HCT116 (cell line): ENCODE results near the gene ABR. TPM values are rescaled to one million over a fixed set of nuclear protein-coding genes. Genes with fewer than 3 reads are reported as not detected.

ENCODE experiments used
- ATAC-seq: fragments of 200-7000 bp; cut with Tn5 transposase; 2 replicates; pipeline ENCODE4 v1.9.1; 2020; ENCODE audit warnings: mild to moderate bottlenecking, moderate library complexity
- BruUV-seq: library from RNA; stranded (reverse); fragments of 400-500 nt; replicated peaks from 2 replicates; lab custom pipeline; 2021; lab: Mats Ljungman, UMichigan
- CTCF ChIA-PET: fragments of 300-600 bp; sonication (Branson Sonifier 250); formaldehyde crosslinking; loops from one replicate; lab custom pipeline; 2021; ENCODE audit warnings: antibody characterized with exemption; lab: Charles Lee
- POLR2A ChIA-PET: fragments of 300-600, 350-600 bp; sonication (Branson Sonifier 250); formaldehyde crosslinking; loops from one replicate; lab custom pipeline; 2021; ENCODE audit warnings: antibody characterized with exemption; lab: Charles Lee
- RAD21 ChIA-PET, 2 experiments: fragments of 300-600 bp; sonication (Branson Sonifier 250); formaldehyde crosslinking; loops; one replicate each; lab custom pipeline; 2023; ENCODE audit warnings: low total read pairs in 2 of 2; ENCODE audit not compliant: uncharacterized antibody in 2 of 2, unreplicated experiment in 2 of 2, low non-redundant PET in 1 of 2; lab: Charles Lee
- DNase-seq: peaks from one replicate; pipeline ENCODE4 v3.0.0-alpha.2; 2010; ENCODE audit warnings: low read depth, low spot score
- H2AFZ ChIP-seq: fragments of 200-600 bp; shearing (Covaris generic), sonication (generic); 2 replicates; pipeline ENCODE4 v1.6.1; 2017; ENCODE audit warnings: low read depth, mixed run types, mixed read lengths, antibody characterized with exemption, low read length; ENCODE audit not compliant: poor library complexity, severe bottlenecking
- H3K27ac ChIP-seq: 2 replicates; pipeline ENCODE4 v1.5.1; 2012; ENCODE audit warnings: low read depth, low read length
- H3K27me3 ChIP-seq: fragments of 200-600 bp; sonication (generic); 2 replicates; pipeline ENCODE4 v1.6.1; 2016; ENCODE audit warnings: mixed run types, low read length, mixed read lengths; ENCODE audit not compliant: insufficient read depth
- H3K36me3 ChIP-seq, 2 experiments: fragments of 200-500 bp in 1 of 2; fragments of 200-600 bp in 1 of 2; sonication (Bioruptor generic) in 1 of 2; sonication (generic) in 1 of 2; 2 replicates each; pipeline versions ENCODE4 v1.5.1 to v1.6.1; 2014 to 2016; ENCODE audit warnings: low read length in 2 of 2, inconsistent platforms in 1 of 2, mixed read lengths in 1 of 2, mixed run types in 1 of 2; ENCODE audit not compliant: insufficient read depth in 2 of 2, control insufficient read depth in 1 of 2
- H3K4me1 ChIP-seq, 2 experiments: fragments of 200-600 bp in 1 of 2; sonication (generic) in 1 of 2; 2 replicates each; pipeline versions ENCODE4 v1.5.1 to v1.6.1; 2012 to 2017; ENCODE audit warnings: low read length in 2 of 2, inconsistent platforms in 1 of 2, mild to moderate bottlenecking in 1 of 2, mixed read lengths in 1 of 2, mixed run types in 1 of 2, moderate library complexity in 1 of 2; ENCODE audit not compliant: insufficient read depth in 2 of 2, control insufficient read depth in 1 of 2
- H3K4me2 ChIP-seq: fragments of 200-600 bp; sonication (generic); 2 replicates; pipeline ENCODE4 v1.6.1; 2017; ENCODE audit warnings: mixed run types, low read length, mixed read lengths
- H3K4me3 ChIP-seq, 2 experiments: fragments of 200-600 bp in 1 of 2; sonication (generic) in 1 of 2; replicated peaks in 1 of 2; 2 replicates each; pipeline ENCODE4 v1.5.1; 2011 to 2016; ENCODE audit warnings: low read length in 2 of 2, control low read depth in 1 of 2, low read depth in 1 of 2, mild to moderate bottlenecking in 1 of 2, mixed read lengths in 1 of 2, mixed run types in 1 of 2
- H3K79me2 ChIP-seq: fragments of 200-600 bp; sonication (generic); 2 replicates; pipeline ENCODE4 v1.6.1; 2017; ENCODE audit warnings: mild to moderate bottlenecking, mixed run types, low read length, moderate library complexity, mixed read lengths; ENCODE audit not compliant: insufficient read depth
- H3K9ac ChIP-seq: fragments of 200-600 bp; sonication (generic); 2 replicates; pipeline ENCODE4 v1.6.1; 2016; ENCODE audit warnings: low read length, mixed read lengths
- H3K9me2 ChIP-seq: fragments of 200-600 bp; sonication (generic), shearing (Covaris generic); 2 replicates; pipeline ENCODE4 v1.6.1; 2017; ENCODE audit warnings: mixed run types, mild to moderate bottlenecking, moderate library complexity; ENCODE audit not compliant: insufficient read depth
- H3K9me3 ChIP-seq, 2 experiments: fragments of 200-500 bp in 1 of 2; fragments of 200-600 bp in 1 of 2; sonication (Bioruptor generic) in 1 of 2; sonication (generic) in 1 of 2; 2 replicates each; pipeline ENCODE4 v1.6.1; 2014 to 2017; ENCODE audit warnings: low read length in 2 of 2, mixed read lengths in 2 of 2, inconsistent platforms in 1 of 2, low read depth in 1 of 2, mild to moderate bottlenecking in 1 of 2, mixed run types in 1 of 2, moderate library complexity in 1 of 2; ENCODE audit not compliant: control insufficient read depth in 1 of 2, insufficient read depth in 1 of 2
- H4K20me1 ChIP-seq: fragments of 200-600 bp; sonication (generic), shearing (Covaris generic); 2 replicates; pipeline ENCODE4 v1.6.1; 2017; ENCODE audit warnings: mixed run types, mild to moderate bottlenecking, moderate library complexity; ENCODE audit not compliant: insufficient read depth
- EZH2 ChIP-seq: fragments of 200-600 bp; sonication (generic); IDR thresholded peaks from 2 replicates; pipeline ENCODE4 v1.6.1; 2017; ENCODE audit warnings: antibody characterized with exemption, mixed run types
- EZH2phosphoT487 ChIP-seq: fragments of 200-600 bp; IDR thresholded peaks from 2 replicates; pipeline ENCODE4 v1.6.1; 2018; ENCODE audit warnings: antibody characterized with exemption, borderline replicate concordance
- JUND ChIP-seq: IDR thresholded peaks from 2 replicates; pipeline ENCODE4 v1.6.1; 2012
- POLR2A ChIP-seq: IDR thresholded peaks from 2 replicates; pipeline ENCODE4 v1.7.0; 2011; ENCODE audit warnings: borderline replicate concordance; ENCODE audit not compliant: insufficient read depth, insufficient read length; ENCODE audit errors: extremely low read depth
- POLR2AphosphoS5 ChIP-seq: IDR thresholded peaks from 2 replicates; pipeline ENCODE4 v1.6.1; 2011; ENCODE audit warnings: mild to moderate bottlenecking, low read depth, low read length, moderate library complexity
- SIN3A ChIP-seq: IDR thresholded peaks from 2 replicates; pipeline ENCODE4 v1.6.1; 2012; ENCODE audit warnings: low read depth
- SP1 ChIP-seq: IDR thresholded peaks from 2 replicates; pipeline ENCODE4 v1.6.1; 2012; ENCODE audit warnings: low read depth
- YY1 ChIP-seq: IDR thresholded peaks from 2 replicates; pipeline ENCODE4 v1.6.1; 2011; ENCODE audit warnings: low read length, low read depth, moderate library complexity, mild to moderate bottlenecking; ENCODE audit not compliant: insufficient replicate concordance; ENCODE audit errors: extremely low read depth
- intact Hi-C: fragments of 100-400 bp; cut with micrococcal nuclease; formaldehyde crosslinking; loops from 2 replicates; pipeline ENCODE4 v1.10.0; 2022
- total RNA-seq: library from RNA; stranded (reverse); gene quantifications from one replicate; pipeline ENCODE4 v1.2.1, GENCODE V29; 2021; ENCODE audit not compliant: unreplicated experiment
- TF ChIP-seq, protein P1 (sequence below): IDR thresholded peaks from 2 replicates; pipeline ENCODE4 v1.6.1; 2011; ENCODE audit warnings: mild to moderate bottlenecking, low read length, moderate library complexity; ENCODE audit not compliant: insufficient replicate concordance; ENCODE audit errors: extremely low read depth
- TF ChIP-seq, protein P2 (sequence below): IDR thresholded peaks from 2 replicates; pipeline ENCODE4 v1.6.1; 2012

ABR gene
- total RNA-seq, 1 experiment from 2014 or later, result 58.5 TPM

DNA sequence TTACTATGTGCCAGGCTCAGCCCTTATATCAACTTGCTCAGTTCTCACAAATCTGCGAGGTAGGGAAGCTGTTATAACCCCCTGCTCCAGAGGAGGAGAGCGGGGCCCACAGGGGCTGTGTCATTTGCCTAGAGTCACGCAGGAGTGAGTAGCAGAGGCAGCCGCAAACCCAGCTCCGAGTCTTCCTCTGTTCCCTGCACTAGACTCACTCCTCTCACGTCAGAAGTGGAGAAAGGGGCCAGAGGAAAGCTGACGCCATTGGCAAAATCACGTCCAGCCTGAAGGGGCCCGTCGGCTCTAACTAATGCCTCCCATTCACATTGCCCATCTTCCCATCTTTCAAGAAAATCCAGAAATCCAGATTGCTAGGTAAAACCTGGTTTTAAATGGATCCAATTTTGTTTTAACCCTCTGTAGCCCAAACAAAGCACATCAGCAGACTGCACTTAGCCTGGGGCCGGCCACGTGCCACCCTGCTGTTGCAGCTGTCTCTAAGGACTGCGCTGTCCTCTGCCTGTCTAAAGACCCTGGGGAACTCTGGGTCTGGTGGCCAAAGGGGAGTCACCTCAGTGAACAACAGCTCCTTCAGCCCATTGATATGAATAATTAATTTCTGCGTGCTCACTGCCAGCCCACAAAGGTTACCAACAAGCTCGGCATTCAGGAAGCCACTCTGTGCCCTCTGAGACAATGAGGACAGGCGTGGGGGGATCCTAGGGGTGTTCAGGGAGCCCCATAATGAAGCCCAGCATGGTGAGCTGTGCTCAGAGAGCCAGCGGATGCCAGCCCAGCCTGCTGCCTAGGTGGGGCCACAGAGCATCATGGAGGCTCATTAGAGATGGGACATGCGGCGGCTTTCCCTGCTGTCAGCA lies 36.7 kb upstream of the ABR start:
- Histone ChIP-seq H3K9me3 (no peaks in the 10 kb centered on the region), H3K9ac (no peak overlapping the region), H3K27ac (no peak overlapping the region), H2AFZ (no peak overlapping the region), H3K36me3 (no peaks in the 10 kb centered on the region), H4K20me1 (no peaks in the 10 kb centered on the region), H3K79me2 (no peaks in the 10 kb centered on the region), H3K4me3 (no peak overlapping the region), H3K4me2 (no peak overlapping the region), H3K4me1 (peaks cover 9 to 14% of the 10 kb centered on the region in 2 experiments; a peak in 3 of 4 replicates), H3K27me3 (no peaks in the 10 kb centered on the region), H3K9me2 (no peaks in the 10 kb centered on the region)
- BruUV-seq, result no TSS peak
- RAD21 ChIA-PET, result no interaction called here
- ATAC-seq (no peak), DNase-seq (no peak)
- CTCF ChIA-PET, result no interaction called here
- intact Hi-C loops, result no loop called here
- TF ChIP-seq JUND, result no peak
- POLR2A ChIA-PET, result no interaction called here

DNA sequence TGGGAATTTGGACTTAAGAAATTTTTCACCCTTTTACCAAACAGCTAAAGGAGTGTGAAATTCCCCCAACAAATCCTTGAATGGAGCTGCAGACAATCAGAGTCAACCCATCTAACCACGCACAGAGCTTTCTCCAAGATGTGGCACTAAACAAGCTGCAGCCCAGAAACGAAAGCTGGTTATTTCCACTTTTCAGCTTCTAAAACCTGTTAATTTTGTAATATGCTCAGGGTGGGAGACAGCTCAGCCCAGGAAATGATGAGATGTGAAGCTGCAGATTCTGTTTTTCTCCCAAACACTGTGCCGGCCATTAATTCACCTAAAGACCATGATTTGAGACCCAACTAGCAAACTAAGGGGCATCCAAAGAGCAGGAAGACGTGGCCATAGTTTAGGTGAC lies 33.2 kb upstream of the ABR start:
- Histone ChIP-seq H3K9me2 (no peaks in the 10 kb centered on the region), H3K9ac (no peak overlapping the region), H3K4me3 (no peak overlapping the region), H3K9me3 (no peaks in the 10 kb centered on the region), H2AFZ (no peak overlapping the region), H3K27ac (no peak overlapping the region), H4K20me1 (no peaks in the 10 kb centered on the region), H3K36me3 (no peaks in the 10 kb centered on the region), H3K27me3 (no peaks in the 10 kb centered on the region), H3K4me2 (peak overlapping the region; percentile 66), H3K79me2 (no peaks in the 10 kb centered on the region), H3K4me1 (peaks cover 9 to 22% of the 10 kb centered on the region in 2 experiments; a peak in 3 of 4 replicates)
- POLR2A ChIA-PET, result no interaction called here
- no peak; the same call in 1 of the 2 replicates for ATAC-seq
- CTCF ChIA-PET, result interaction anchor here (1.0 kb wide), 1 partner anchor 26 kb away, joined by 6 read pairs; no protein-coding TSS in a partner anchor
- intact Hi-C loops, result no loop called here
- TF ChIP-seq, protein P1, sequence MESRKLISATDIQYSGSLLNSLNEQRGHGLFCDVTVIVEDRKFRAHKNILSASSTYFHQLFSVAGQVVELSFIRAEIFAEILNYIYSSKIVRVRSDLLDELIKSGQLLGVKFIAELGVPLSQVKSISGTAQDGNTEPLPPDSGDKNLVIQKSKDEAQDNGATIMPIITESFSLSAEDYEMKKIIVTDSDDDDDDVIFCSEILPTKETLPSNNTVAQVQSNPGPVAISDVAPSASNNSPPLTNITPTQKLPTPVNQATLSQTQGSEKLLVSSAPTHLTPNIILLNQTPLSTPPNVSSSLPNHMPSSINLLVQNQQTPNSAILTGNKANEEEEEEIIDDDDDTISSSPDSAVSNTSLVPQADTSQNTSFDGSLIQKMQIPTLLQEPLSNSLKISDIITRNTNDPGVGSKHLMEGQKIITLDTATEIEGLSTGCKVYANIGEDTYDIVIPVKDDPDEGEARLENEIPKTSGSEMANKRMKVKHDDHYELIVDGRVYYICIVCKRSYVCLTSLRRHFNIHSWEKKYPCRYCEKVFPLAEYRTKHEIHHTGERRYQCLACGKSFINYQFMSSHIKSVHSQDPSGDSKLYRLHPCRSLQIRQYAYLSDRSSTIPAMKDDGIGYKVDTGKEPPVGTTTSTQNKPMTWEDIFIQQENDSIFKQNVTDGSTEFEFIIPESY, result no peak
- TF ChIP-seq JUND, result no peak
- TF ChIP-seq EZH2, result no peak
- no peak for TF ChIP-seq POLR2AphosphoS5
- TF ChIP-seq, protein P2, sequence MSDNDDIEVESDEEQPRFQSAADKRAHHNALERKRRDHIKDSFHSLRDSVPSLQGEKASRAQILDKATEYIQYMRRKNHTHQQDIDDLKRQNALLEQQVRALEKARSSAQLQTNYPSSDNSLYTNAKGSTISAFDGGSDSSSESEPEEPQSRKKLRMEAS, result no peak
- no peak for TF ChIP-seq POLR2A
- no peak for TF ChIP-seq SIN3A
- no peak for TF ChIP-seq SP1
- TF ChIP-seq YY1, result no peak
- TF ChIP-seq EZH2phosphoT487, result no peak
- no peak for DNase-seq
- BruUV-seq, result no TSS peak
- RAD21 ChIA-PET, result no interaction called here
